Activated naive CD4-positive, alpha-beta T cell treated with anti-CD3 and anti-CD28 coated beads, Interleukin-2, amount 10 ng/mL, durations not matched to agents 7 days and 5 days (primary cell): ENCODE data around the gene CDK6.
A peak's percentile ranks its signal among the peaks of the same experiment; 100 is the strongest.

Source experiments
- CTCF ChIA-PET: fragments of 350-600 bp; sonication (Branson Sonifier 250); formaldehyde crosslinking; loops from one replicate; lab custom pipeline; 2021; ENCODE audit warnings: antibody characterized with exemption; lab: Charles Lee
- DNase-seq: peaks from one replicate; pipeline ENCODE4 v3.0.0-alpha.2; 2020
- H3K27ac Mint-ChIP-seq: one replicate; pipeline ENCODE4 v1.8.0; 2021; ENCODE audit warnings: mild to moderate bottlenecking, moderate library complexity, mixed read lengths
- H3K27me3 Mint-ChIP-seq: one replicate; pipeline ENCODE4 v1.8.0; 2021; ENCODE audit warnings: mild to moderate bottlenecking, mixed read lengths
- H3K36me3 Mint-ChIP-seq: one replicate; pipeline ENCODE4 v1.8.0; 2021; ENCODE audit warnings: mixed read lengths
- H3K4me1 Mint-ChIP-seq: one replicate; pipeline ENCODE4 v1.8.0; 2021; ENCODE audit warnings: mixed read lengths
- H3K4me3 Mint-ChIP-seq: one replicate; pipeline ENCODE4 v1.8.0; 2021; ENCODE audit warnings: mild to moderate bottlenecking, moderate library complexity, mixed read lengths
- H3K9me3 Mint-ChIP-seq: one replicate; pipeline ENCODE4 v1.8.0; 2021; ENCODE audit warnings: mixed read lengths

The CDK6 gene

DNA sequence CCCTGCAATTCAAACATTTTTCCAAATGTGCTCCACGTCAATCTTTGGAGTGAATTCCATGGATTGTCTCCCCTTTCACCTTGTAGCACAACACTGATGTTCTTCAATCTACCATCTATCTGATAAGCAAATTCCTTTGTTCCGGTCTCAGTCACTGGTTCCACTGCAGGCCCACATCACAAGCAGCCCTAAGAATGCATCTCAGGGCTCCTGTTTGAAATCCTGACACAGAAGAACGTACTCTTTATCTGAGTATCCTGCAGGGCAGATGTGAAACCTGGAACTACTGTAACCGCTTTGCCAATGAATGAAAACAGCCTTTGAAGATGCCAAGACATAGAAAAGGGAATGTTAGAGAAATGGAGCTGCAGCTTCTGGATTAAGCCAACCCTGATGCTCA, 183.2 kb downstream of the CDK6 start:
- Mint-ChIP-seq H3K4me1 (peaks cover 44% of the 10 kb centered on the region), H3K4me3 (no peak overlapping the region), H3K36me3 (peaks cover 43% of the 10 kb centered on the region), H3K27me3 (no peaks in the 10 kb centered on the region), H3K9me3 (no peaks in the 10 kb centered on the region), H3K27ac (no peak overlapping the region)
- CTCF ChIA-PET: interaction anchor here (1.1 to 1.6 kb wide), 2 partner anchors 9 to 32 kb away, joined by 4 to 5 read pairs; no protein-coding TSS in a partner anchor
- no peak for DNase-seq

DNA sequence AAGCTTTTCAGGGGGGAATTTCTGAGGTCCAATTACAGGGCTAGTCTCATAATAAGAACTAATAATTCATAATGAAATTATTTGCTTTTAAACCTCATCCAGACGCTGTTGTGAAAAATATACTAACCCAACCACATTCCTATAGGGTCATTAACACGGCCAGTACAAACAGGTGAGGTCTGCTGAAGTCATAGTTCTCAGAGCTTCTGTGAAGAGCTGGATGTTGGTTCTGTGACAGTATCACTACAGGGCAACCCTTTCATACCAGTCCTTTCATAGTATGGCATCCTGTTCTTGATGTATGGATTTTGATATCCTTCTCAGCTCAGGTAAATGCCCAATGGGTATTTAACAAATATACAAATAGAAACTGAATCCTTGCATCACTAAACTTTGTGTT, 183.8 kb downstream of the CDK6 start:
- CTCF ChIA-PET: interaction anchor here (1.6 kb wide), 1 partner anchor 9 kb away, joined by 5 read pairs; no protein-coding TSS in a partner anchor
- Mint-ChIP-seq H3K4me1 (peaks cover 47% of the 10 kb centered on the region), H3K27me3 (no peaks in the 10 kb centered on the region), H3K9me3 (no peaks in the 10 kb centered on the region), H3K4me3 (no peak overlapping the region), H3K36me3 (peaks cover 45% of the 10 kb centered on the region), H3K27ac (no peak overlapping the region)
- no peak for DNase-seq

DNA sequence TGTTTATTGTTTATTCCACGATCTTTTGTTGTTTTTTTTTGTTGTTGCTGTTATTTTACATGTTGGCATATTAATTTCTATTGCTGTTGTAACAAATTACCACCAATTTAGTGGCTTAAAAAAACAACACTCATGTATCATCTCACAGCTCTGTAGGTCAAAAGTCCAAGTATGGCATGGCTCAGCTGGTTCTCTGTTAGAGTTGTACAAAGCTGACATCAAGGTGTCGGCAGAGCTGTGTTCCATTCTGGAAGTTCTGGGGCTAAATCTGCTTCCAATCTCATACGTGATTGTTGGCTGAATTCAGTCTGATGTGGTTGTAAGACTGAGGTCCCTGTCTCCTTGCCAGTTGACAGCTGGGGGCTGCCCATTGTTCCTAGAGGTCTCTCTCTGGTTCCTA, 186.0 kb downstream of the CDK6 start:
- Mint-ChIP-seq H3K27me3 (no peaks in the 10 kb centered on the region), H3K4me1 (peaks cover 61% of the 10 kb centered on the region), H3K4me3 (no peak overlapping the region), H3K9me3 (no peaks in the 10 kb centered on the region), H3K36me3 (peaks cover 44% of the 10 kb centered on the region), H3K27ac (no peak overlapping the region)
- DNase-seq: no peak
- CTCF ChIA-PET: interaction anchor here (1.2 kb wide), 1 partner anchor 9 kb away, joined by 5 read pairs; no protein-coding TSS in a partner anchor

DNA sequence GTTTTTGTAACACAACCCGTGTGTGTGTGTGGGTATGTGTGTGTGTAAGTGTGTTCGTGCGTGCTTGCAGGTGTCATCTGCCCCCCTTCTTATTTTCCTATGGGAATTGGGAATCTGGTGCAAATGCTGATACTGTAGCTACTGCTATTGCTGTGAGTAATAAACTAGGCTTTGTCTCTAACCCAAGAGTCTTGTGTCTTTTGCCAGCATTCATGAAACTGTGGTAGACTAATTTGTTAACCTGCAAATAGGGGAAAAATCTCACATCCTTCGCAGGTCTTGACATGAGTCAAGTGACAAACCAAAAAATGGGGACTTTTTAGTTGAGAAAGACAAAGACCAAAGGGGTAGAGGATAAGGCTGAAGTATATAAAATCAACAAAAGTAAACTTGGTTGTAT, 188.3 kb downstream of the CDK6 start:
- peaks cover 67% of the 10 kb centered on the region for H3K4me1 Mint-ChIP-seq

DNA sequence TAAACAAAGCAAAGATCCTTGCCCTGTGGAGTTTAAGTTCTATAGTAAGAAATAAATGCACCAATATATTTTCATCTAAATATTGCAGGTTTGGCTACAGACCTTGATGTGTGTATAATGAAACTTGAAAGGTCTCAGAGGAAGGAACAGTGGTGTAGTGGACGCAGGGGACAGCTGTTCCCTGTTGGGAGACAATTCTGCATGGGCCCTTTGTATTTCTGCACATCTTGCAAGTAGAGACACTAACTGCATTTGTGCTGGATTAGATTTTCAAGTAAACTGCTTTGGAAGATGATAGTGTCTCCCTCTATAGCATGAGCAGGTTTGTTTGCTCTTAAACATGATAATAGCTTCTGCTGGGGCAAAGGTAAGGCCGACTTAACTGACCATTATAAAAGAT, 188.7 kb downstream of the CDK6 start:
- Mint-ChIP-seq H3K9me3 (no peaks in the 10 kb centered on the region), H3K36me3 (peaks cover 57% of the 10 kb centered on the region), H3K4me3 (no peak overlapping the region), H3K4me1 (peaks cover 68% of the 10 kb centered on the region), H3K27ac (no peak overlapping the region), H3K27me3 (no peaks in the 10 kb centered on the region)
- CTCF ChIA-PET: interaction anchor here (0.9 kb wide), 1 partner anchor 28 kb away, joined by 4 read pairs; no protein-coding TSS in a partner anchor
- DNase-seq: no peak

More for the DNA sequence above, 188.3 kb downstream of the CDK6 start:
- Mint-ChIP-seq H3K36me3 (peaks cover 57% of the 10 kb centered on the region), H3K27ac (peak overlapping the region; percentile 30), H3K4me3 (no peak overlapping the region), H3K27me3 (no peaks in the 10 kb centered on the region), H3K9me3 (no peaks in the 10 kb centered on the region)
- DNase-seq: no peak
- CTCF ChIA-PET: interaction anchor here (0.9 kb wide), 1 partner anchor 27 kb away, joined by 4 read pairs; no protein-coding TSS in a partner anchor

DNA sequence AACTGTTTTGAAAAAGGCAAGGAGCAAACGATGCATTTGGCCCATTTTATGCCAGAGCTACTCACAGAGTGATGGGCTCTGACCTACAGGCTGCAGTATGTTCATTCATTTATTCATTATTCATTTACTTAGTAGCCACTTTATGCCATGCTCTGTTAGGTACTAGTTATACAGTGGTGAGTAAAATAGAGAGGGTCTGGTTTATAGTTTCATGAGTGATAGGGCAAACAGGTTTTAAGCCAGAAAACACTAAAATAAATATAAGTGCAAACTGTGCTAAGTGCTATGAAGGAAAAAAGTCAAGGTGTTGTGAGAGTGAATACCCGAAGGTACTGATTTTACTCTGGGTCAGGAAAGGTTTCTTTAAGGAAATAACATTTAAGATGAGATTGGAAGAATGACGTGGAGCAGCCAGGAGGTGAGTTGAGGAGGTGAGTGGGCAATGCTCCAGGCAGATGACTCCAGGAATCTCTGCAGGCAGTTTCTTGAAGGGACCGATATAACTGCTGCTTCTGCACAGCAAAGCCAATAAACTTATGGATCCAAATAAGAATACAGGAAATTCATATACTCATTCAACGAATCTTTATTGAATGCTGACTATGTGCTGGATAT, 189.3 kb downstream of the CDK6 start:
- Mint-ChIP-seq H3K4me1 (peaks cover 71% of the 10 kb centered on the region), H3K4me3 (no peak overlapping the region)
- CTCF ChIA-PET: no interaction called here

DNA sequence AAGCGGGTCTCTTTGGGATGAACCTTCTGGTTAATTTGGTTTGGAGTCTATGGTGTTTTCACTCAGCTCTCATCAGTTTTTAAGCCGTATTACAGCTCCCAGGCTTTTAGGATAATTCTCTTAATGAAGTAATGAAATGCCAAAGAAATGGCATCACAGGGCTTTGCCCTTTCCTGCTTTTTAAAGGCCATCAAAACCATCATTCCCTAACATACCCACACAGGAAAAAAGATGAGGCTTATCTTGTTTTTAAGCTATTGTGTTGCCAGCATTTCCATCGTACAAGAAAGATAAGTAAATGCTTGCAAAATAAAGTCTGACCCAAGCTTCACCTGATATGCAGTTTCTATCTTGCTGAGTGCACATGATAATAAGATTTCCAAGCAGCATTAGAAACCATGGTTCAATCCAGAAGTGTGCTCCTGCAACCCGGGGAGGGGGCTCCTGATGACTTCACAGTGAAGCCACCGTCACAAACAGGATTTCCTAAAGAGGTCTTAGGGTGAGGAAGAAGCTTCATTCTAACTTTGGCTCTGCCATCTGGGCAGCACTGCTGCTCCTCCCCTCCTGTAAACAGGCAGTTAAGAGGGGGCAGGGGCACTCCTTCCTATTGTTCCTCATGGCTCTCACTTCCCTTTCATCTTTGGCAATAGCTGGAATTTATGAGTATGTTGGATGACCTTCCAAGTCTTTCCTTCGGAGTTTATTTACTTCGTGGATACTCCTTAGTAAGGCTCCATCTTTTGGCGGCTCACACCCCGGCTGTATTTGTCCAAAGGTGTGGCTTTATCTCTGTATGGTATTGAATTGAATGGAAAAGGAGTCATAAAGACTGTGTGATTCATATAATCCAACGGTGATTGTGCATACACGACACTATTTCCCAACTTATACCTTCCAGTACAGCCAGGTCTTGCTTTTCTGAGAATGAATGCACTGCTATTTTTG, 191.0 kb downstream of the CDK6 start:
- peaks cover 80% of the 10 kb centered on the region for H3K4me1 Mint-ChIP-seq
- no peak for DNase-seq
- no peaks in the 10 kb centered on the region for H3K9me3 Mint-ChIP-seq
- peaks cover 56% of the 10 kb centered on the region for H3K36me3 Mint-ChIP-seq
- CTCF ChIA-PET: interaction anchor here (1.1 to 1.3 kb wide), 2 partner anchors 11 to 168 kb away, joined by 3 read pairs; no protein-coding TSS in a partner anchor
- H3K27ac Mint-ChIP-seq: peak overlapping the region; percentile 13
- H3K27me3 Mint-ChIP-seq: no peaks in the 10 kb centered on the region
- H3K4me3 Mint-ChIP-seq: no peak overlapping the region

More for the DNA sequence above, 189.3 kb downstream of the CDK6 start:
- no peak for DNase-seq
- Mint-ChIP-seq H3K27ac (no peak overlapping the region), H3K36me3 (peaks cover 58% of the 10 kb centered on the region), H3K9me3 (no peaks in the 10 kb centered on the region), H3K27me3 (no peaks in the 10 kb centered on the region)

DNA sequence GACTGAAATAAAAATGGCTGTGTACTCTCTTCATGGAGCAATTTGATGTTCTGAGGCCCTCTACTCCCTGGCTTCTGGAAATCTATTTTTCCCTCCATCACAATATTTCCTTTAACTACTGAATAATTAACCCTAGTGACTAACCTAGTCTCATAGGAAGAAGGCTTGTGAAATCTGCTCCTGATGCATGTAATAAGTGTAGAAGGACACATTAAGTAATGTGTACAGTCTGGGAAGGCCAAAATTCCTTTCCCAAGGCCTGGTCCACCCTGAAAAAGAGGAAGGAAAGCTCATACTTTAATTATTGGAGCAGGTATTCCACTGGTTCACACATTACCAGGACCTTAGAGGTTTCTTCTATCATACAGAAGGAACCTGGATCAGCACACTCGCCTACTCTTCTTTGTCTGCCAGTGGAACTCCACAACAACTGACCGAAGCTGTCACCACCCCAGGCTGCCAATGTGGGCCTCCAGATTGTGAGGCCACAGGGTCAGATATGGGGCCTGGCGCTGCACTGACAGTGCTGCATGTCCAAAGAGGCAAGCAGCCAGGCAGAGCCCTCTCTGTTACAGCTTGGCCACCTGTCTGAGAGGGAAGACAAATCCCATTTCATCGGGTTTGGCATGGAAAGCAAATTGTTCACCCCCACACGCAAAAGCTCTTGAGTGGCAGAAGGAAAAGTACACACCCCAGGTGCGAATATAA, 191.8 kb downstream of the CDK6 start:
- Mint-ChIP-seq H3K27ac (peak overlapping the region; percentile 13), H3K27me3 (no peaks in the 10 kb centered on the region), H3K9me3 (no peaks in the 10 kb centered on the region), H3K36me3 (peaks cover 58% of the 10 kb centered on the region), H3K4me1 (peaks cover 86% of the 10 kb centered on the region), H3K4me3 (no peak overlapping the region)
- CTCF ChIA-PET: interaction anchor here (1.1 to 1.3 kb wide), 2 partner anchors 12 to 169 kb away, joined by 3 read pairs; no protein-coding TSS in a partner anchor
- no peak for DNase-seq

DNA sequence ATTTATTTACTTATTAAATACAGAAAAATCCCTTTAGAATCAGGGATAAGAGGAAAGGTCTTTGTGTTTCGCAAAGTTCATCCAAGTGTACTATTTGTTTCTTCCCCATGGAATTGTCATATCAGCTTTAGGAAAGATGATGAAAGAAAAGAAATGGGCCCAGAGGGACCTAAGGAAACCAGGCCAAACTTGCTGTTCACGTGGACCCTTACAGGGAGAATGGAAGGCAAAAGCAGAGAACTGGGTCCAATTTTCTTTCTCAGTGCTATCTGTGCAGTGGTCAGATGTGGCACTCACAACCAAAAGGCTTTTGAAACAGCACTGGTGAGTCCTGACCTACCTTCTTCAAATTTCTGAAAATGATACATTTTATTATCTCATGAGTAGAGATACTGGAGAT, 192.6 kb downstream of the CDK6 start:
- Mint-ChIP-seq H3K36me3 (peaks cover 64% of the 10 kb centered on the region), H3K4me1 (peaks cover 94% of the 10 kb centered on the region), H3K27me3 (no peaks in the 10 kb centered on the region), H3K4me3 (no peak overlapping the region), H3K27ac (peak overlapping the region; percentile 64), H3K9me3 (no peaks in the 10 kb centered on the region)
- CTCF ChIA-PET: interaction anchor here (1.8 kb wide), 1 partner anchor 40 kb away, joined by 6 read pairs; no protein-coding TSS in a partner anchor
- DNase-seq: no peak

DNA sequence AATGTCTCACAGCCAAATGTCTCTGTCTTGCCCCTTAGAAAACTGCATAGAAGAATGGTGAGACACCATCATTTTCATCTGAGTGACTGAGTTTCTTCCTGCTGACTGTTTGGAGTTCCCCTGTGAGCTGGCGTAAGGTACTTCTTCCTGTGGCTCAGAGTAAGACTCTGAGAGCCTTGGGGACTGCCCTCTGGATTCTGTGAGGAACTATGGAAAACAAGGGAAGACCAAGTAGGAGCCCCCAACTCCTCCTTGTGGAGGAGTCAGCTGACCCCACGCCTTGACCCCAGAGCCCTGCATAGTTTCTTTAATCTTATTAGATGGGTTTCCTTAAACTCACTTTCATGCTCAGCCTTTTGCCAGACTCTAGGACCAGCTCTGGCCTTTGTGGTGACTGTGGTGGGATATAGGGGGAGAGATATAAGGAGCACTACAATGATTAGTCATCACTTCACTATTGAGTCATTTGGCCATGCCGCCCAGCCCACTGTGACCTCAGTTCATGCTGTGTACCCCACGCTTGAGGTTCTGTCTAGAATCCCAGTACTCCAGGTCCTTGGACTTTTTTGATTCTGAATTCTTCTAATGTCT, 194.4 kb downstream of the CDK6 start:
- peaks cover 87% of the 10 kb centered on the region for H3K4me1 Mint-ChIP-seq
- H3K4me3 Mint-ChIP-seq: no peak overlapping the region
- peak overlapping the region; percentile 84 for H3K27ac Mint-ChIP-seq
- no peaks in the 10 kb centered on the region for H3K27me3 Mint-ChIP-seq
- DNase-seq: peak; percentile 41
- H3K9me3 Mint-ChIP-seq: no peaks in the 10 kb centered on the region
- H3K36me3 Mint-ChIP-seq: peaks cover 61% of the 10 kb centered on the region
- CTCF ChIA-PET: interaction anchor here (0.7 to 1.8 kb wide), 4 partner anchors 19 to 191 kb away, joined by 3 to 7 read pairs (median 5); no protein-coding TSS in a partner anchor

- CTCF ChIA-PET: interaction anchor here (0.8 to 1.5 kb wide), 2 partner anchors 49 to 193 kb away, joined by 3 read pairs; no protein-coding TSS in a partner anchor
- Mint-ChIP-seq H3K9me3 (no peaks in the 10 kb centered on the region), H3K27me3 (no peaks in the 10 kb centered on the region), H3K27ac (peak overlapping the region; percentile 89), H3K4me1 (peaks cover 76% of the 10 kb centered on the region), H3K4me3 (no peak overlapping the region), H3K36me3 (peaks cover 48% of the 10 kb centered on the region)
- DNase-seq: no peak
Measured at GRCh38 chr7:92639966-92640365, 196.4 kb downstream of the CDK6 start.

- H3K4me3 Mint-ChIP-seq: peak overlapping the region; percentile 24
- H3K27me3 Mint-ChIP-seq: no peaks in the 10 kb centered on the region
- peak; percentile 41 for DNase-seq
- CTCF ChIA-PET: interaction anchor here (1.5 kb wide), 1 partner anchor 49 kb away, joined by 3 read pairs; no protein-coding TSS in a partner anchor
- no peaks in the 10 kb centered on the region for H3K9me3 Mint-ChIP-seq
- H3K27ac Mint-ChIP-seq: peak overlapping the region; percentile 89
- peaks cover 75% of the 10 kb centered on the region for H3K4me1 Mint-ChIP-seq
- H3K36me3 Mint-ChIP-seq: peaks cover 43% of the 10 kb centered on the region
Measured at GRCh38 chr7:92639213-92639896, 197.0 kb downstream of the CDK6 start.
